CD4-positive, alpha-beta T cell treated with Interleukin-1 beta for 1 hour (primary cell): ENCODE data around the gene LBHD2.

Experiments used
- DNase-seq, 2 donors: peaks; one replicate each; pipeline ENCODE4 v3.0.0-alpha.2; 2020 to 2022

The LBHD2 gene

DNA sequence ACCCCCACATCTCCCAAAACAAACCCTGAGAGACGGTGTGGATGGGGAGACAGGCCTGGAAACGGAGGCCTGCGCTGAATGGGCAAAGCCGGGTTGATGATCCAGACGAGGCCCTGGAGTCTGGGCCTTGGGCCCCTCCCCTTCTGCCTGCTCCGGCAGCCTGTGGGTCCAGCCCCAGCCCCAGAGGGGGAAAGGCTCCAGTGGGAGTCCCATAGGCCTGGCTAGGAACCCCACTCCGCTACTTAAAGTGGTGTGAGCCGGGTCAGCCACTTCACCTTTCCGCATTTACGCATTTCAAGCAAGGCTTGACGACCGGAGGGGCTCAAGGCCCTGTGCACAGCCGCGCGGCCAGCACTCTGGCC lies 38.6 kb downstream of the LBHD2 start:
- no peak for DNase-seq

DNA sequence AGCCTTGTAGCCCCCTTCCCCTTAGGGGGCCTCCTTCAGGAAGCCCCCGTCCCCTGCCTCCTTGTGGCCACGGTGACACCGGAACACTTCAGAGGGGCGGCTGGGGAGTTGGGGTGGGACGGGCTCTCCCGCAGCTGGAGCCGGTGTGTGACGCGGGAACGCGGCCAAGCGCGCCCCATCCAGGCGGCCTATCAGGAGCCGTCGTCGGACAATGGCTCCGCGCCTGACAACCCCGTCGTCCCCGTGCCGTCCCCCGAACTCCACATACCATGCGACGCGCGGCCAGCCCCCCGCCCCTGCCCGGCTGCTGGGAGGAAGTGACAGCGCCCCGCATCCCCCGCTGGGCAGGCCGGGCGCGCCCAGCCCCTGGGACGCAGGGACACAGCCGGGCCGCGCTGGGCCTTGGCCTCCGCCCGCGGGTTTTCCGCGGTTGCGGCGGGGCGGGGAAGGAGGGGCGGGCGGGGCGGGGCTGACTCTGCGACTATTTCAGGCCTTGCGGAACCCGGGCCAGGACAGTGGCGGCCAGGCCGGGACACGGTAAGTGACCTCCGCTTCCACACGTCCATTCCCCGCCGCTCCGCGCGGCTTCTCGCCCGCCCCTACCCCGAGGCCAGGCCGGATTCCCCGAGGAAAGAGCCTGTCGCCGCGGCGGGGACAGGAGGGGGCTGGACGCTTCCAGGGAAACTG lies 39.1 kb downstream of the LBHD2 start, which contains the start of gene TNFAIP2:
Gene TNFAIP2 (plus strand): TSS at position 515 of the 687 bp plus-strand sequence. CDS start 2,997 bp downstream, outside the sequence.
- peak in 1 of 2 donors; percentile 57 for DNase-seq

DNA sequence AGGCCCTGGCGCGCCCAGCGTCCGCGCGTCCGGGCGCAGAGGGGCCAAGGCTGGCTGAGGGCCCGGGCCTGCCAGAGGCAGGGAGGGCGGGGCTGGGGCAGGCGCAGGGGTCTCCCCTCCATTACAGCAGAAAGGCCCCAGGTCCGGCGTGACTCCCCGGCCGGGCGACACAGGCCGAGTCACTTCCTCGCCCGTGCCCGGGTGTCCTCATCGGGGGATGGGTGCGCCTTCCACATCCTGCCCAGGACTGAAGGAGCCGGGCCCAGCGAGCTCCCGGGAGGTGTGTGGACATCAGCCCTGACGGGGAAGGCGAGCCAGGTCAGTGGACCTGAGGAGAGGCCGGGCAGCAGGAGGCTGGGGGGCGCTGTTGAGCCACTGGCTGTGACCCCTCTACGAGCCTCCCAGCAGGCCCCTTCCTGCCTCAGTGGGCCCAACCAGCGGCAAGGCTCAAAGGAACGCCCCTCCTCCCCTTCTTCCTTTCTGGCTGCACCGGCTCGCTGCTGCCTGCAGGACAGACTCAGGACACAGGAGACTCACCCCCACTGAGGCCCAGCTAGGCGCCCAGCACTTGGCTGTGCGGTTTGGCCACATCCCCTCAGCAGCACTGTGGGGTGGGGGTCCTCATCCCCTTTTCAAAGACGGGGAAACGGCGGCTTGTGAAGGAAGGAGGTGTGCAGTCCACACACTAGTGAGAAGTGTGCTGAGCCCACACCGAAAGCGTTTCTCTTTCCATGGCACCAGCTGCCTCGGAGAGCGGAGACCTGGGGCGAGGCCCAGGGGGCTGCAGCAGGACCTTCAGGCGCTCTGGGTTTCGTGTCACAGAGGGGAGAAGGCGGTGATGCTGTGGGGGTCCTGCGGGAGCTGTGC lies 39.9 kb downstream of the LBHD2 start:
- DNase-seq = peak in 1 of 2 donors; percentile 28

DNA sequence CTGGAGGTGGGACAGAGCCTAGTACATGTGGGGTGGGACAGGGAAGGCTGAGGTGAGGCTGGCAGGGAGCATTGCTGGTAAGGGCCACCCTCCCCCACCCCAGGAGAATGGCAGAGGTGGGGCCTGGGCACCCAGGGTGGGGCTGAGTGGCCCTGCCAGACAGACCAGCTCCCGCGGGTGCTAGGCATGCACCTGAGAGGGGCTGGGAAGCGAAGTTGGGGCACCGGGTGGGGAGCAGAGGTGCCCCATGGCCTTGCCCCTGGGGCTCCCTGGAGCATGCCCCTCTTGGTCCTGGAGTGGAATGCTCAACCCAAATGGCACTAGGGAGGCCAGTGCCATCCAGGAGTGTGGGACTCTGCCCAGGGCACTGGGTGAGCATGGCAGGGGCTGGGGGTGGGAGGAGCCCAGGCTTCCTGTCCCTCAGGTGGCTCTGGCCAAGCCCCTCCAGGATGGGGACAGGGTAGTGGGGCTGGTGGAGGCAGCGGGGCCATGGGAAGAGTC lies 40.5 kb downstream of the LBHD2 start:
- DNase-seq = no peak

DNA sequence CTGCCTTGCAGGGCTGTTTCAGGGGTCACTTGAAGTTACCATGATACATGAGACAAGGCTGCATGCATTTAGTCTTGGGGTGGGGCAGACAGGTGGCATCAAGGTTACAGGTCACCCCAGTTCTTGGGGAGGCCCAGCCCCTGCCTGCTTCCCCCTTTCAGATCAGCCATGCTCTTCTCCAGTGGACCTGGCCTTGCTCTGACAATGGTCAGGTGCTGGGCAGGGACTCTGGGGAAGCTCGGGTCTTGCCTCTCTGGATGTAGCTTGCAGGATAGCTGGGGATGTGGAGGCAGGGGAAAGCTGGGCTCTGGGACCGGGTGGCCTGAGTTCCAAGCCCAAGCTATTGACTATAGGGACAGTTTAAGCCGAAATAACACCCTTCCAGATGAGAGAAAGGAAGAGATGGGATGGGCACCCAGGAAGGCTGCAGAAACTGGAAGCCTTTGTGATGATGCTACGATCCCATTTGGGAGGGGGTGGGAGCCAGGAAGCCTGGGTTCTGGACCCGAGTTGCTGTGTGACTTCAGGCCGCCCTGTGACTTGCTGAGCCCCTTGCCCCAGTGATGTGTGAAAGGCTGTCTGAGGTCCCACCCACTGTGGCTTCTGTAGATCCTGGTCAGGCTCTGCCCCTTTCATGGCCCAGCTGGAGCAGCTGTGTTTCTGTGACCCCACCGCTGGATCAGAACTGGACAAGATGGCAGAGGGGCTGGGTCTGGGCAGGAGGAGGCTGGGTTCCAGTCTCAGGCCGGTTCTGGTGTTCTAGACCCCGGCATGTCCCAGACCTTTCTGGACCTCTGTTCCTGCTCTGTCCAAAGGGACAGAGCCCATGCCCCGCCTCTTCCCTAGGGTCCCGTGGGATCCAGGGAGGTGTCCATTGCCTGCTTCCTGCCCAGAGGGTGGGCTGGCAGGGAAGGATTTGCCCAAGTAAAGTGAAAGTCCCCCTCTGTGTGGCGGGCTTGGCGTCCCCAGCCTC lies 41.4 kb downstream of the LBHD2 start:
- DNase-seq = no peak

DNA sequence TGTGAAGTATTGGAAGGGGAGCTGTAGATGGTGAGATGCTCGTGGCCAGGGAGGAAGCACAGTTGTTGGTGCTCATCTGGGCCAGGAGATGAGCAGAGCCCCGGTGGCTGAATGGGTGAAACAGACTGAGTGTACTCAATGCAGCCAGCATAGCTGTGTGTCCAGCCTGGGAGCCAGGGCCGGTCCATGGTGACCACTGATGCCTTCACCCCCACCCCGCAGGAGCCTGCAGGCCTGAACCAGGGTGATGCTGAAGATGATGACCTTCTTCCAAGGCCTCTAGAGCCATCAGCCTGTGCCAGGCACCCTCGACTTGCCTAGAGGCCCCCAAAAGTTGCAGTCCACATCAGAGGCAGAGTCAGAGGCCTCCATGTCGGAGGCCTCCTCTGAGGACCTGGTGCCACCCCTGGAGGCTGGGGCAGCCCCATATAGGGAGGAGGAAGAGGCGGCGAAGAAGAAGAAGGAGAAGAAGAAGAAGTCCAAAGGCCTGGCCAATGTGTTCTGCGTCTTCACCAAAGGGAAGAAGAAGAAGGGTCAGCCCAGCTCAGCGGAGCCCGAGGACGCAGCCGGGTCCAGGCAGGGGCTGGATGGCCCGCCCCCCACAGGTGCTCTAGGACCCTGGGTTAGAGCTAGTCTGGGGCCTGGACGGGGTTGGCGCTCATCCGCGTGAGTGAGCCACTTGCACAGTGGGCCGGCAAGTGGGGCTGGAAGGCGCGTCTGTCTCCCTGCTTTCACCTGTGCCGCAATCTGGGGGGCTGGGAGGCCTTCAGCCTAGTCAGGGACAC lies 42.3 kb downstream of the LBHD2 start:
- DNase-seq = no peak

DNA sequence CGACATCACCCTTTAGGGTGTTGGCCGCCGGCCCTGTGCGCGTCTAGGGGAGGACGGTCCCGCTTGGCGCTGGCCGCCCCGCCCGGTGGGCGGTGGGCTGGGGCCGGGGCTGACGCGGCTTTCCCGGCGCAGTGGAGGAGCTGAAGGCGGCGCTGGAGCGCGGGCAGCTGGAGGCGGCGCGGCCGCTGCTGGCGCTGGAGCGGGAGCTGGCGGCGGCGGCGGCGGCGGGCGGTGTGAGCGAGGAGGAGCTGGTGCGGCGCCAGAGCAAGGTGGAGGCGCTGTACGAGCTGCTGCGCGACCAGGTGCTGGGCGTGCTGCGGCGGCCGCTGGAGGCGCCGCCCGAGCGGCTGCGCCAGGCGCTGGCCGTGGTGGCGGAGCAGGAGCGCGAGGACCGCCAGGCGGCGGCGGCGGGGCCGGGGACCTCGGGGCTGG lies 42.9 kb downstream of the LBHD2 start:
- DNase-seq = no peak

DNA sequence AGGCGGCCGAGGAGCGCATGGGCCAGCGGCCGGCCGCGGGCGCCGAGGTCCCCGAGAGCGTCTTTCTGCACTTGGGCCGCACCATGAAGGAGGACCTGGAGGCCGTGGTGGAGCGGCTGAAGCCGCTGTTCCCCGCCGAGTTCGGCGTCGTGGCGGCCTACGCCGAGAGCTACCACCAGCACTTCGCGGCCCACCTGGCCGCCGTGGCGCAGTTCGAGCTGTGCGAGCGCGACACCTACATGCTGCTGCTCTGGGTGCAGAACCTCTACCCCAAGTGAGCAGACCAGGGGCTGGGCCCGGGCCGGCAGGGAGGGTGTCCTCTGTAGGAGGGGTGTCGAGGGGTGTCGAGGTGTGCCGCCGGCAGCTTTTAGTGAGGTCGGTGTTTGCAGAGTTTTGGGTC lies 43.3 kb downstream of the LBHD2 start:
- no peak for DNase-seq

DNA sequence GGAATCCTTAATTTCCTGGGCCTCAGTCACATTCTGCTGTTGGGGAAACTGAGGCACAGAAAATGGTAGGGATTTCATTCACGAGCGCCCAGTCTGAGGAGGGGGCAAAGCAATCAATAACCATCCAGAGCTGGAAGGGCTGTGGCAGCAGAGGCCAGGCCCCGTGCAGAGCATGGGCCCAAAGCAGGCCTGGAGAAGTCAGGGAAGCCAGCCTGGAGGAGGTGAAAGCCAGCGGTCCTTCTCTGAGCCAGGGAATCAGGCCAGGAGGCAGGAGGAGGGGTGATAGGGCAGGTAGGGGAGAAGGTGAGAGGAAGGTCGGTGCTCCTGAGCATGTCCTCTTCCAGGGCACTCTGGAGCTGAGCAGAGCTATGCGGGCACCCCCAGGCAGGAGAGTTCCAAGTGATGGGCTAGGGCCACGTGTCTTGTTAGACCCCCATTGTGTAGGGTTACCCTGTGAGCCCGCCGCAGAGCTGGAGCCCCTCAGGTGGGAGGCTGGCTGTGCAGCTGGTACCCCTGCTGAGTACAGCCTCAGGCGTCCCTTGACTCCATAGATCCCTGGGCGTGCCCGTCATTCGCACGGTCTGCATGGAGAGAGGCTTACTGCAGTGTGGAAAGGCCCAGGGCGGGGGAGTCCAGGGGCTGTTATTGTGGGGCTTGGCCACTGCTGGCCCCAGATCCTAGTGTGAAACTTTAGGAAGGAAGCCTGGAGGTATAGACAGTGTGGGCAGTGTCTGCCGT lies 44.0 kb downstream of the LBHD2 start:
- DNase-seq = no peak

DNA sequence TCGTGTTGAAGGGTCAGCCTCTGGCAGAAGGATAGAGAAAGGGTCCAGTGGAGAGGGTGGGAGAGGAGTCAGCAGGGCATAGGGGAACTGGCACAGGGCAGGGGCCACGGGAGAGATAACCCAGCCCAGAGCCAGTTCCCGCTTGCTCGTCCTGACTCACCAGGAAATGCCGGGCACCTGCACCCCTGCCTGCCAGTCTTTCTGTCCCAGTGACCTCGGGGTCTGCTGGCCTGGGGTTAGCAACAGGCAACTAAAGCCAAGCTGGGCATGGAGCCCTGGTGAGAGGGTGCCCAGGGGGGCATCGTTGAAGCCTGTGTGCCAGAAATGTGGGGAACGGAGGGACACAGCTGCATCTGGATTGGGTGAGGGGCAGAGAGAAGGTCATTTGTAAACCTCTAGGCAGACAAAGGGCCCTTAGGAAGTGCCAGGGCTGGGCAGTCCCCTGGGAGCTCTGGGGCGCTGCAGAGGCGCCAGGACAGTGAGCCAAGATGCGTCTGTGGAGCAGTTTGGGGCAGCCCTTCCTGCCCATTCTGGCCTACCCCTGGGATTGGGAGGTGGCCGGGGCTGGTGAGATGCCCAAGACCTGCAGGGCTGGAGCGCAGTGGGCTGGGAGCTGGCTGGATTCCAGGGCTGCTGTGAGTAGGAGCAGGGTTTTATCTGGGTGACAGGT lies 44.8 kb downstream of the LBHD2 start:
- DNase-seq = no peak

DNA sequence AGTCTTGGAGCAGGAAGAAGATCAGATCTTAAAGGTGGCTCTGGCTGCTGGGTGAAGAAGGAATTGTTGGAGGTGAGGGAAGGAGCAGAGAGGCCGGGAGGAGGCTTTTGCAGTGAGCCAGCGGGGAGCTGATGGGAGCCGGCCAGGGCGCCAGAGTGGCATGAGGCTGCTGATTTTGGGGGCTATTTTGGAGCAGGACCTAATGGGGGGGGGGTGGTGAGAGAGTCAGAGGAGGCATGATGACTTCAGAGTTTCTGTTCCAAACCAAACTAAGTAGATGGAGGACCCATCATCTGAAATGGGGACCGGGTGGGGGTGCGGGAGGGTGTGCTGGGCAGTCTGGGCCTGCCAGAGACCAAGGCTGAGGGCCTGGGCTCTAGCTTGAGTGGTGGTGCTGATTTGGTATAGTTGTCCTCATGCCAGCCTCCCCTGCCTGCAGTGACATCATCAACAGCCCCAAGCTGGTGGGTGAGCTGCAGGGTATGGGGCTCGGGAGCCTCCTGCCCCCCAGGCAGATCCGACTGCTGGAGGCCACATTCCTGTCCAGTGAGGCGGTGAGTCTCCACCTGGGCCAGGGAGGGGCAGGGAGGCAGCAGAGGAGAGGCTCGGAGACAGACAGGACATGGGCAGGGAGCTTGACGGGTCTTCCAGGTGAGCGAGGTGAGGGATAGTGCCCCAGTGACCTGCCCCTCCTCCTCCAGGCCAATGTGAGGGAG lies 45.4 kb downstream of the LBHD2 start:
- DNase-seq = no peak

DNA sequence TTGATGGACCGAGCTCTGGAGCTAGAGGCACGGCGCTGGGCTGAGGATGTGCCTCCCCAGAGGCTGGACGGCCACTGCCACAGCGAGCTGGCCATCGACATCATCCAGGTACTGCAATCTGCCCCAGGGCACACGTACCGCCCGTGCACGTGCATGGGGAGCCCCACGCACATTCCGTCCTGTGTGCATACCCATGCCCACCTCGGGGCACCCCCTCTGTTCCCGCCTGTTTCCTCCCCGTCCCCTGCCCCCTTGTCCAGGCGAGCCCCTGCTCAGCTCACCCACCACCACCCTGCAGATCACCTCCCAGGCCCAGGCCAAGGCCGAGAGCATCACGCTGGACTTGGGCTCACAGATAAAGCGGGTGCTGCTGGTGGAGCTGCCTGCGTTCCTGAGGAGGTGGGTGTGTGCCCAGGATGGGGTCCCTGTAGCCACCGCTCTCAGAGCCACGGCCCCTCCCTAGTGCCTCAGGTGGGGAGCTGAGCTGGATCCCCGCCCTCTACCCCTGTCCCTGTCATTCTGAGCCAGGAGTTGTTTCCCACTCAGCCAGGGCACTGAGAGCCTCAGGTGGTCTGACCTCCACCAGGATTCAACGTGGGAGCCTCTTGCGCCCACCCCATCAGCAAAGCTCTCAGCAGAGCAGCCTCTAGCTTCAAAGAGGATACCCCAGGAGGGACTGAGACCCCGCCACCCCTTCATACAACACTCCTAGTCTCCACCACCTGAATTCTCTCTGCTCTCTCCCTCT lies 46.2 kb downstream of the LBHD2 start:
- no peak for DNase-seq

DNA sequence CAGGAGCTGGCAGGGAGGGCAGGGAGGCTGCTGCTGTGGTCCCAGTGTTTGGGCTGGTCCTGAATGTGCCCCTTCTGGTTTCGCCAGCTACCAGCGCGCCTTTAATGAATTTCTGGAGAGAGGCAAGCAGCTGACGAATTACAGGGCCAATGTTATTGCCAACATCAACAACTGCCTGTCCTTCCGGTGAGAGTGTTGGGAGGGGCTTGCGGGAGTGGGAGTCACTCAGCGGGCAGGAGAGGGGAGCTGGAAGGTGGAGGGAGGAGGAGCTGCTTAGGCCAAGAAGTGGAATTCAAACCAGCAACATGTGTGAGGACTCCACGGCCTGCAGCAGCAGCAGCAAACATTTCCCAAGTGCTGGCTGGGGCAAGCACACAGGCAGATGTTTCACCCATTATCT lies 47.0 kb downstream of the LBHD2 start:
- no peak for DNase-seq

DNA sequence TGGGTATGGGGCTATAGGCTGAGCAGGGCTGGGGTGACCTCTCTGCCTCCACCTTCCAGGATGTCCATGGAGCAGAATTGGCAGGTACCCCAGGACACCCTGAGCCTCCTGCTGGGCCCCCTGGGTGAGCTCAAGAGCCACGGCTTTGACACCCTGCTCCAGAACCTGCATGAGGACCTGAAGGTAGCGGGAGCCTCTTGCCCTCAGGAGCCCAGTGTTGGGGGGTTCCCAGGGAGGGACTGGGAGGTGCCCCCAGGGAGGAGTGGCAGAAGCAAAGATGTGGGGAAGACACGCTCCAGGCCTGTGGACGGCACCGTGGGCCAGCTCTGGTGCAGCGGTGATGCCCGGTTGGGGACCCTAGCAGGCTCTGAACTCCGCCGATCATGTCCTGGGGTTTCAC lies 47.6 kb downstream of the LBHD2 start:
- DNase-seq = no peak

DNA sequence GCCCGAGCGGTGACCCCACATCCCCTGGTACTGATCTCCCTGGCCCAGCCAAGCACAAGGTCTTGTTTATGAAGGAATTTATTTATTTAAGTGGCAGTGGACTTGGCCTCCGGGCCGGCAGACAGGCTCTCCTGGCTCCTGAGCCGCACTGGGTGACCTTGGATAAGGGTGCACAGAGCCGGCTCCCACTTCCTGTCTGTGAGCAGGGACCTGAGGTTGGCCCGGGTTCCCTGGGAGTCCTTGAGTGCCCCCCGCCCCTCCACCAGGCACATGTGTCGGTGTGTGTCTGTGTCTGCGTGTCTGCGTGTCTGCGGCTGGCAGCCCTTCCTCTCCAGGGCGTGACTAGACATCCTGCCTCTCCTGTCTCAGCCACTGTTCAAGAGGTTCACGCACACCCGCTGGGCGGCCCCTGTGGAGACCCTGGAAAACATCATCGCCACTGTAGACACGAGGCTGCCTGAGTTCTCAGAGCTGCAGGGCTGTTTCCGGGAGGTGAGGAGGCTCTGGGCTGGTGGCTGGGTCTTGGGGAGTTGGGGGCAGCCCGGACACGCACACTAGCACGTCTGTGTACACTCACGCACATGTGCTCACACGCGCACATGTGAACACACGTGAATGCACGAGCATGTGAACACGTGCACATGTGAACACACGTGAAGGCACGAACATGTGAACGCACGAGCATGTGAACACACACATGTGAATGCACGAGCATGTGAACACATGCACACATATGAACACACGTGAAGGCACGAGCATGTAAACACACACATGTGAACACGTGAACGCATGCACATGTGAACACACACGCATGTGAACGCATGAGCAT lies 48.6 kb downstream of the LBHD2 start:
- no peak for DNase-seq

DNA sequence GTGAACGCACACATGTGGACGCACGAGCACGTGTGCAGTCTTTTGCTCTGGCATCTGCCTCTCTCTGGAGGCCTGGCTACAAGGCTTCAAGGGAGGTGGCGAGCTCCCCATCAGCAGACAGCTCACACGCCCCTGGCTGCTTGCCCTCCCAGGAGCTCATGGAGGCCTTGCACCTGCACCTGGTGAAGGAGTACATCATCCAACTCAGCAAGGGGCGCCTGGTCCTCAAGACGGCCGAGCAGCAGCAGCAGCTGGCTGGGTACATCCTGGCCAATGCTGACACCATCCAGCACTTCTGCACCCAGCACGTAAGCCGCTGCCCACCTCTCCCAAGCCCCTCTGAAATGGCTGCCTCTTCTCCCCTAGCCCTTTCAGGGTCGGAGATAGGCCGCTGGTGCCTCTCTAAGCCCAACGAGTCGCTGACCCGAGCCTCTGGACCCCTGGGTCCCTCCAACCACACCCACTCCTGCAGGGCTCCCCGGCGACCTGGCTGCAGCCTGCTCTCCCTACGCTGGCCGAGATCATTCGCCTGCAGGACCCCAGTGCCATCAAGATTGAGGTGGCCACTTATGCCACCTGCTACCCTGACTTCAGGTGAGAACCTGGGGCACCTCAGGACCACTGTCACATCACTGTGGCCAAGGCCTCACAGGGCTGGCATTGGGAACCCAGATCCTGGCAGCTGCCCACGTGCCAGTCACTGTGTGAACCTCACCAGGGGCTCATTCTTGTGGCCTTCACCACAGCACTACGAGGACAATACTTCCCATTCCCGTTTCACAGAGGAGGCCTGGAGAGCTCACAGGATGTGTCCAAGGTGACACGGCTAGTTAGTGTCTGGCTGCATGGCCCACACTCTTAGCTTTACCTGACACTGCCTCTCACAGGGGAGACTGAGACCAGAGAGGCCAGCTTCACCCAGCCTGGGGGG lies 49.5 kb downstream of the LBHD2 start:
- no peak for DNase-seq

DNA sequence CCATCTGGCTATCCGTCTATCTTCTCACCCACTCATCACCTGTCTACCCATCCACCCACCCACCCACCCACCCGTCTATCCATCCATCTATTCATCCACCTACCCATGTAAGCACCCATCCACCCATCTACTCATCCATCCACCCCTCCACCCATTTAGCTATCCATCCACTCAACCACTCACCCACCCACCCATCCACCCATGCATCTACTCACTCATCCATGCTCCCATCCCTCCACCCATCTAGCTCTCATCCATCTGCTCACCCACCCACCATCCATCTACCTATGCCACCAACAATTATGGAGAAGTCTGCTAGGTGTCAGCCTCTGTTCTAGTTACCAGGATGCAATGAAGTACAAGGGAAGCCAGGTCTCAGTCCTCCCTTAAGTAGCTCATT lies 50.4 kb downstream of the LBHD2 start:
- no peak for DNase-seq
